ENCODE results near the gene TUSC2.

Gene TUSC2

GRCh38 chr3:50279255-50280016 is 48.6 kb downstream of the TUSC2 start:
- no peak overlapping the region for H3K9ac ChIP-seq (ENCODE audit: low read length)
- no peak overlapping the region for H2AFZ ChIP-seq (ENCODE audit: low read length)
- no peaks in the 10 kb centered on the region for H3F3A ChIP-seq (ENCODE audit: insufficient read depth, low read length)
- H3K4me3 ChIP-seq (ENCODE audit: low read length) = no peak overlapping the region
- peaks cover 2% of the 10 kb centered on the region; the same call in 1 of the 2 replicates for H3K4me1 ChIP-seq (ENCODE audit: low read length)
- H3K9me3 ChIP-seq (replicated peaks; ENCODE audit: insufficient read depth, low read length) = no peaks in the 10 kb centered on the region
- H4K20me1 ChIP-seq (ENCODE audit: insufficient read depth, low read length) = no peaks in the 10 kb centered on the region
- DNase-seq = no peak
- H3K4me2 ChIP-seq (ENCODE audit: low read depth, low read length) = no peak overlapping the region
- no peaks in the 10 kb centered on the region for H3K36me3 ChIP-seq (replicated peaks; ENCODE audit: insufficient read depth, low read length)
- no peaks in the 10 kb centered on the region for H3K9me2 ChIP-seq (replicated peaks; ENCODE audit: insufficient read depth, low read length)
- no peak for TF ChIP-seq CTCF (IDR thresholded peaks at IDR 0.05; ENCODE audit: low read length)
- peaks cover 42% of the 10 kb centered on the region for H3K27me3 ChIP-seq (replicated peaks; ENCODE audit: insufficient read depth, low read length)
- no peaks in the 10 kb centered on the region for H3K79me2 ChIP-seq (ENCODE audit: low read length)
- H3K27ac ChIP-seq (ENCODE audit: low read length) = no peak overlapping the region

- Histone ChIP-seq H3K4me2 (ENCODE audit: low read depth, low read length) (no peak within 1 kb of the TSS), H3K9ac (ENCODE audit: low read length) (no peak within 1 kb of the TSS), H3K9me3 (replicated peaks; ENCODE audit: insufficient read depth, low read length) (no peaks in the 10 kb centered on the region), H3K4me1 (ENCODE audit: low read length) (peaks cover 8% of the 10 kb centered on the region; the same call in 1 of the 2 replicates), H3K27me3 (replicated peaks; ENCODE audit: insufficient read depth, low read length) (peaks cover 48% of the 10 kb centered on the region), H3K4me3 (ENCODE audit: low read length) (no peak within 1 kb of the TSS), H3K36me3 (replicated peaks; ENCODE audit: insufficient read depth, low read length) (no peaks in the 10 kb centered on the region), H3F3A (ENCODE audit: insufficient read depth, low read length) (no peaks in the 10 kb centered on the region), H3K79me2 (ENCODE audit: low read length) (no peaks in the 10 kb centered on the region), H3K27ac (ENCODE audit: low read length) (no peak within 1 kb of the TSS), H4K20me1 (ENCODE audit: insufficient read depth, low read length) (no peaks in the 10 kb centered on the region), H3K9me2 (replicated peaks; ENCODE audit: insufficient read depth, low read length) (no peaks in the 10 kb centered on the region), H2AFZ (ENCODE audit: low read length) (no peak within 1 kb of the TSS)
- no peak for DNase-seq
- no peak for TF ChIP-seq CTCF (IDR thresholded peaks at IDR 0.05; ENCODE audit: low read length)
- no peak for TF ChIP-seq EZH2 (optimal IDR thresholded peaks at IDR 0.05; ENCODE audit: low read depth, low read length)
- no peak for TF ChIP-seq EZH2phosphoT487 (IDR thresholded peaks at IDR 0.05; ENCODE audit: low read length)
Measured at GRCh38 chr3:50278880-50279224, 49.2 kb downstream of the TUSC2 start, which contains the start of gene LSMEM2. TSS of gene LSMEM2 (plus strand) at chr3:50279087. CDS start at chr3:50279114, 27 bp downstream.

GRCh38 chr3:50278123-50278879 is 49.7 kb downstream of the TUSC2 start:
- Histone ChIP-seq H3K27ac (ENCODE audit: low read length) (no peak overlapping the region), H3K4me2 (ENCODE audit: low read depth, low read length) (no peak overlapping the region), H3F3A (ENCODE audit: insufficient read depth, low read length) (no peaks in the 10 kb centered on the region), H3K27me3 (replicated peaks; ENCODE audit: insufficient read depth, low read length) (peaks cover 54% of the 10 kb centered on the region), H3K9me3 (replicated peaks; ENCODE audit: insufficient read depth, low read length) (no peaks in the 10 kb centered on the region), H3K4me3 (ENCODE audit: low read length) (no peak overlapping the region), H3K36me3 (replicated peaks; ENCODE audit: insufficient read depth, low read length) (no peaks in the 10 kb centered on the region), H3K9me2 (replicated peaks; ENCODE audit: insufficient read depth, low read length) (no peaks in the 10 kb centered on the region), H2AFZ (ENCODE audit: low read length) (no peak overlapping the region), H4K20me1 (ENCODE audit: insufficient read depth, low read length) (no peaks in the 10 kb centered on the region), H3K4me1 (ENCODE audit: low read length) (peaks cover 10% of the 10 kb centered on the region; the same call in 1 of the 2 replicates), H3K9ac (ENCODE audit: low read length) (no peak overlapping the region), H3K79me2 (ENCODE audit: low read length) (no peaks in the 10 kb centered on the region)
- DNase-seq = no peak
- TF ChIP-seq CTCF (IDR thresholded peaks at IDR 0.05; ENCODE audit: low read length) (no peak), EZH2 (optimal IDR thresholded peaks at IDR 0.05; ENCODE audit: low read depth, low read length) (no peak), EZH2phosphoT487 (IDR thresholded peaks at IDR 0.05; ENCODE audit: low read length) (no peak)

Measured in MM.1S (cell line).